Gastrocnemius medialis (tissue), 4 donors: Measurements from ENCODE around the gene CDNF. TPM values are rescaled to one million over a fixed set of nuclear protein-coding genes. Genes with fewer than 3 reads are reported as not detected.

Experiments
- ATAC-seq, 2 donors: fragments of 150-250 bp; one replicate each; pipeline ENCODE4 v1.9.1; 2016
- DNase-seq, 2 donors: peaks; one replicate each; pipeline ENCODE4 v3.0.0-alpha.2; 2019
- H3K27ac ChIP-seq, 4 donors: fragments of 200-600 bp; sonication (generic); 1 replicate in 1 of 4; 2 replicates in 3 of 4; pipeline ENCODE4 v1.5.1; 2016 to 2018; ENCODE audit warnings: mild to moderate bottlenecking in 2 of 4, moderate library complexity in 1 of 4
- H3K27me3 ChIP-seq, 3 donors: fragments of 200-600 bp; sonication (generic) in 2 of 3; 1 replicate in 1 of 3; 2 replicates in 2 of 3; pipeline versions ENCODE4 v1.5.1 to v1.6.0; 2016 to 2019; ENCODE audit warnings: mild to moderate bottlenecking in 1 of 3, moderate library complexity in 1 of 3
- H3K36me3 ChIP-seq, 2 donors: fragments of 200-600 bp; sonication (generic) in 1 of 2; one replicate each; pipeline ENCODE4 v1.5.1; 2017 to 2018
- H3K4me1 ChIP-seq, 2 donors: fragments of 200-600 bp; sonication (generic) in 1 of 2; one replicate each; pipeline ENCODE4 v1.5.1; 2016 to 2017; ENCODE audit warnings: mild to moderate bottlenecking in 2 of 2
- H3K4me3 ChIP-seq, 4 donors: fragments of 200-600 bp; sonication (generic) in 3 of 4; 1 replicate in 1 of 4; 2 replicates in 3 of 4; pipeline ENCODE4 v1.5.1; 2016 to 2019; ENCODE audit warnings: mild to moderate bottlenecking in 2 of 4
- H3K9me3 ChIP-seq, 3 donors: fragments of 200-600 bp; sonication (generic) in 2 of 3; 1 replicate in 1 of 3; 2 replicates in 2 of 3; pipeline ENCODE4 v1.5.1; 2016 to 2019
- POLR2A ChIP-seq, 2 donors: fragments of 450-650 bp; IDR thresholded peaks; one replicate each; pipeline ENCODE4 v1.6.1; 2017; ENCODE audit warnings: antibody characterized with exemption in 2 of 2, mild to moderate bottlenecking in 2 of 2, moderate library complexity in 2 of 2
- in situ Hi-C, 4 donors: fragments of 200-750 bp; cut with MboI; loops; one replicate each; pipeline versions ENCODE4 v1.15.0 to v1.8.0; 2017; ENCODE audit warnings: low sequenced_read_pairs in 4 of 4
- intact Hi-C: fragments of 100-400 bp; cut with DNase I; formaldehyde crosslinking; loops from one replicate; pipeline ENCODE4 v1.15.1; 2023; ENCODE audit warnings: low total_unique reads
- total RNA-seq, 4 donors: library from RNA; depleted of rRNA; stranded (reverse); fragments of >200 nt; gene quantifications; one replicate each; pipeline versions ENCODE4 v1.1.0 to v1.2.3, GENCODE V29; 2016
- TF ChIP-seq, protein P1 (sequence below), 5 experiments: fragments of 450-650 bp in 3 of 5; fragments of 200-600 bp in 2 of 5; sonication (generic) in 2 of 5; IDR thresholded peaks in 4 of 5; conservative IDR thresholded peaks in 1 of 5; 1 replicate in 4 of 5; 2 replicates in 1 of 5; pipeline ENCODE4 v1.5.1; 2016 to 2019; ENCODE audit warnings: antibody characterized with exemption in 5 of 5, mild to moderate bottlenecking in 3 of 5, moderate library complexity in 3 of 5

The CDNF gene
- total RNA-seq, 4 donors from 2014 or later = 8.6 to 18.3 (median 10.9) TPM

DNA sequence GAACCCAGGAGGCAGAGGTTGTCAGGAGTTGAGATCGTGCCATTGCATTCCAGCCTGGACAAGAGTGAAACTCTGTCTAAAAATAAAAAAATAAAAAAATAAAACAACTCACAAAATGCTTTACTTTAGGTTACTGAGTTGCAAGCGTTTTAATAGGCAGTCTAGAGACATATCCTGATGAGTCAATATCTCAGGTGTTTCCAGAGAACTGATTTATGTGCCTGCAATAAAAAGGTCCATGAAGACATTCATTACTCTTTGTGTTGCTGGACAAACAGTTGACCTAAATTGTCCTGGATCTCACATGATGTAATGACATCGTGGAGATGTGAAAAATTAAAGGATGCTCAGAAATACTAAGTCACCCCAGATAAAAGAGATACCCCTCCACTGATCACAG is 31.5 kb downstream of the CDNF start:
- in situ Hi-C loops (no loop called here), intact Hi-C loops (no loop called here)
- Histone ChIP-seq H3K4me1 (no peaks in the 10 kb centered on the region), H3K27me3 (no peaks in the 10 kb centered on the region), H3K9me3 (no peaks in the 10 kb centered on the region), H3K4me3 (no peak overlapping the region), H3K36me3 (no peaks in the 10 kb centered on the region), H3K27ac (no peak overlapping the region)
- TF ChIP-seq, protein P1, sequence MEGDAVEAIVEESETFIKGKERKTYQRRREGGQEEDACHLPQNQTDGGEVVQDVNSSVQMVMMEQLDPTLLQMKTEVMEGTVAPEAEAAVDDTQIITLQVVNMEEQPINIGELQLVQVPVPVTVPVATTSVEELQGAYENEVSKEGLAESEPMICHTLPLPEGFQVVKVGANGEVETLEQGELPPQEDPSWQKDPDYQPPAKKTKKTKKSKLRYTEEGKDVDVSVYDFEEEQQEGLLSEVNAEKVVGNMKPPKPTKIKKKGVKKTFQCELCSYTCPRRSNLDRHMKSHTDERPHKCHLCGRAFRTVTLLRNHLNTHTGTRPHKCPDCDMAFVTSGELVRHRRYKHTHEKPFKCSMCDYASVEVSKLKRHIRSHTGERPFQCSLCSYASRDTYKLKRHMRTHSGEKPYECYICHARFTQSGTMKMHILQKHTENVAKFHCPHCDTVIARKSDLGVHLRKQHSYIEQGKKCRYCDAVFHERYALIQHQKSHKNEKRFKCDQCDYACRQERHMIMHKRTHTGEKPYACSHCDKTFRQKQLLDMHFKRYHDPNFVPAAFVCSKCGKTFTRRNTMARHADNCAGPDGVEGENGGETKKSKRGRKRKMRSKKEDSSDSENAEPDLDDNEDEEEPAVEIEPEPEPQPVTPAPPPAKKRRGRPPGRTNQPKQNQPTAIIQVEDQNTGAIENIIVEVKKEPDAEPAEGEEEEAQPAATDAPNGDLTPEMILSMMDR (IDR thresholded peaks at IDR 0.05 in 4 of 5, conservative IDR thresholded peaks at IDR 0.05 in 1 of 5) = no peak
- no peak for TF ChIP-seq POLR2A (IDR thresholded peaks at IDR 0.05)
- ATAC-seq (no peak), DNase-seq (no peak)

DNA sequence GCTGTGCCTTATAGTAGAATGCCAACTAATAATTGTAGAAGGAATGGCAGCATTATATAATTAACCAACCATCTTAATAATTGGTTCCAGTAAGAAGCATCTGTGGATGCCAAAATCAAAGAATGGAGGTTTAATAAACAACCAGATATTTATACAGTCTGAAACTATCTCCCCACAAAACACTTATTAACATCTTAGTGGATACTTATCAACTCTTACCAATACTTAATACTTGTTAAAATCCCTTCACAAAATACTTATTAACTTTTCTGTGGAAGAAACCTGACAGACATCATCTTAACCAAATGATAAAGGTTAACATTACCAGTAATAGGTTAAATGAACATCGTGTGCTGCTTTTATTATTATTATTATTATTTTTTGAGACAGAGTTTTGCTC is 34.0 kb downstream of the CDNF start:
- no peak for ATAC-seq

DNA sequence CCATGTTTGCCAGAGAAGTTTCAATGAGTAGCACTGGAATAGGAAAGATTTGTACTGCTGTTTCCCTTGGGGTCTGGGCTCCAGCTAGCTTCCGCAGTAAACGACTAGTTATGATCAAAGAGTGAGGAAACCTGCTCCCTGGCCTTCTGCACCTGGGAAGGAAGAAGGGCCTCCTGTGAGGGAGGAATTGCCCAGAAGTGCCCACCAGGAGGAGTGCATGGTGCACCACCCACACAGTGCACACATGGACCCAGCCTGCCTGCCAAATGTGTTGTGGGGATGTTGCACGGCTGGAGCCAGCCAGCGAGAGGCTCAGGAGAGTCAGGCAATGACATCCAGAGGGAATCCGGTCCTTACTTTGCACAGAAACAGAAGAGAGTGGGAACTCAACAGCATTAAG is 36.1 kb downstream of the CDNF start:
- Histone ChIP-seq H3K4me1 (no peaks in the 10 kb centered on the region), H3K27me3 (no peaks in the 10 kb centered on the region), H3K9me3 (no peaks in the 10 kb centered on the region), H3K4me3 (no peak overlapping the region), H3K27ac (no peak overlapping the region), H3K36me3 (no peaks in the 10 kb centered on the region)
- intact Hi-C loops = no loop called here
- in situ Hi-C loops = no loop called here
- TF ChIP-seq POLR2A (IDR thresholded peaks at IDR 0.05) = no peak
- TF ChIP-seq, protein P1 (IDR thresholded peaks at IDR 0.05 in 4 of 5, conservative IDR thresholded peaks at IDR 0.05 in 1 of 5) = no peak
- no peak for DNase-seq
- no peak for ATAC-seq

More for the DNA sequence above, 34.0 kb downstream of the CDNF start:
- intact Hi-C loops = no loop called here
- Histone ChIP-seq H3K9me3 (no peaks in the 10 kb centered on the region), H3K36me3 (no peaks in the 10 kb centered on the region), H3K27ac (no peak overlapping the region), H3K4me1 (no peaks in the 10 kb centered on the region), H3K4me3 (no peak overlapping the region), H3K27me3 (no peaks in the 10 kb centered on the region)
- DNase-seq = no peak
- in situ Hi-C loops = no loop called here
- TF ChIP-seq POLR2A (IDR thresholded peaks at IDR 0.05) = no peak
- TF ChIP-seq, protein P1 (IDR thresholded peaks at IDR 0.05 in 4 of 5, conservative IDR thresholded peaks at IDR 0.05 in 1 of 5) = no peak

DNA sequence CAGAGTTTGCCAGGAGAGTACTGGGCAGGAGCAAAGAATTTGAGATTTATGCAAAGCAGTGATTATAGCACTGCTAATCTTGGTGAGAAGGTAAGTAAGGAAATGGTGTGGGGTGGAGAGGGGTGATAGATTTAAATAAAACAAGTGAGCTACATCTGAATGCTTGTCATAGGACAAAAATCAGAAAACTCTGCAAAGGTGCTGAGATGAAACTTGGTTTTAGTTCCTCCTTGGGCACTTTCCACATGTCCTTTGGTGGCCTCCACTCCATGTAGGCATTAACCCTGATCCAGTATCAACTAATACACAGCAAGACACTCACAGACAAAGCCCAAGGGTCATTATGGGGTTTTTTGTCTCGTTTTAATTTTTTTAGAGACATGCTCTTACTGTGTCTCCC is 37.4 kb downstream of the CDNF start:
- intact Hi-C loops = no loop called here
- Histone ChIP-seq H3K4me3 (no peak overlapping the region), H3K9me3 (no peaks in the 10 kb centered on the region), H3K27me3 (no peaks in the 10 kb centered on the region), H3K4me1 (no peaks in the 10 kb centered on the region), H3K36me3 (no peaks in the 10 kb centered on the region), H3K27ac (no peak overlapping the region)
- DNase-seq (no peak), ATAC-seq (no peak)
- in situ Hi-C loops = no loop called here
- TF ChIP-seq, protein P1 (IDR thresholded peaks at IDR 0.05 in 4 of 5, conservative IDR thresholded peaks at IDR 0.05 in 1 of 5) = no peak

DNA sequence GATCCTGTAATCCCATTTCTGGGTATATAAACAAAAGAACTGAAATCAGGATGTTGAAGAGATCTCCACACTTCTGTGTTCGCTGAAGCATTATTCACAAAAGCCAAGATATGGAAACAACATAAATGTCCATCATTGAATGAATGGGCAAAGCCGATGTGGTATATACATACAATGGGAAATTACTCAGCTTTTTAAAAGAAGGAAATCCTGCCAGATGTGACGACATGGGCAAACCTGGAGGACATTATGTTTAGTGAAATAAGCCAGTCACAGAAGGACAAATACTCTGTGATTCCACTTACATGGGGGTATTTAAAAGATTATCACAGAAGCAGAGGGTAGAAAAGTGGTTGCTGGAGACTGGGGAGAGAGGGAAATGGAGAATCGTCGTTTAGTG is 39.2 kb downstream of the CDNF start:
- Histone ChIP-seq H3K36me3 (no peaks in the 10 kb centered on the region), H3K9me3 (no peaks in the 10 kb centered on the region), H3K27ac (no peak overlapping the region), H3K4me3 (no peak overlapping the region), H3K27me3 (no peaks in the 10 kb centered on the region), H3K4me1 (no peaks in the 10 kb centered on the region)
- no peak for ATAC-seq
- no peak for DNase-seq
- no peak for TF ChIP-seq POLR2A (IDR thresholded peaks at IDR 0.05)
- TF ChIP-seq, protein P1 (IDR thresholded peaks at IDR 0.05 in 4 of 5, conservative IDR thresholded peaks at IDR 0.05 in 1 of 5) = no peak
- in situ Hi-C loops (no loop called here), intact Hi-C loops (no loop called here)
